MCF 10A (cell line): ENCODE data around the gene CATSPER2. TPM values are rescaled to one million over a fixed set of nuclear protein-coding genes. Genes with fewer than 3 reads are reported as not detected.
"Not testable (repeated sequence)": the region's sequence is repeated elsewhere in the genome, so short reads cannot be mapped to it uniquely, and the experiment has no call there.

ENCODE experiments used
- Bru-seq: library from RNA; stranded (reverse); fragments of 400-500 nt; gene quantifications from one replicate; lab custom pipeline; 2021; lab: Mats Ljungman, UMichigan
- BruChase-seq, 2 experiments: library from RNA; stranded (reverse); fragments of 400-500 nt; gene quantifications; one replicate each; lab custom pipeline; 2021; lab: Mats Ljungman, UMichigan
- BruUV-seq: library from RNA; stranded (reverse); fragments of 400-500 nt; replicated peaks from 2 replicates; lab custom pipeline; 2021; lab: Mats Ljungman, UMichigan
- CTCF ChIA-PET: fragments of 300-600 bp; sonication (Branson Sonifier 250); formaldehyde crosslinking; extraction: SDS; loops from one replicate; lab custom pipeline; 2021; ENCODE audit warnings: antibody characterized with exemption, inconsistent platforms; lab: Yijun Ruan, JAX
- POLR2A ChIA-PET: fragments of 300-600, 350-650 bp; sonication (Branson Sonifier 250); formaldehyde crosslinking; extraction: SDS; loops from one replicate; lab custom pipeline; 2020; ENCODE audit warnings: antibody characterized with exemption, inconsistent platforms; lab: Yijun Ruan, JAX
- DNase-seq: peaks from one replicate; pipeline ENCODE4 v3.0.0-alpha.2; 2018; ENCODE audit not compliant: unreplicated experiment
- H3K27ac Mint-ChIP-seq: one replicate; pipeline ENCODE4 v1.8.0; 2022; ENCODE audit warnings: mild to moderate bottlenecking, low read depth, mixed read lengths; ENCODE audit not compliant: unreplicated experiment
- H3K27me3 Mint-ChIP-seq: one replicate; pipeline ENCODE4 v1.8.0; 2022; ENCODE audit warnings: mixed read lengths; ENCODE audit not compliant: insufficient read depth, unreplicated experiment
- H3K36me3 Mint-ChIP-seq: one replicate; pipeline ENCODE4 v1.8.0; 2022; ENCODE audit warnings: mild to moderate bottlenecking, moderate library complexity, mixed read lengths; ENCODE audit not compliant: insufficient read depth, unreplicated experiment
- H3K4me1 Mint-ChIP-seq: one replicate; pipeline ENCODE4 v1.8.0; 2022; ENCODE audit warnings: mixed read lengths; ENCODE audit not compliant: insufficient read depth, unreplicated experiment
- H3K4me3 Mint-ChIP-seq: one replicate; pipeline ENCODE4 v1.8.0; 2022; ENCODE audit warnings: mild to moderate bottlenecking, moderate library complexity, mixed read lengths; ENCODE audit not compliant: unreplicated experiment
- H3K9me3 Mint-ChIP-seq: one replicate; pipeline ENCODE4 v1.8.0; 2022; ENCODE audit warnings: mixed read lengths; ENCODE audit not compliant: unreplicated experiment
- intact Hi-C: fragments of 100-400 bp; cut with micrococcal nuclease; formaldehyde crosslinking; loops from 2 replicates; pipeline ENCODE4 v1.14.1; 2022
- long read RNA-seq: library from polyadenylated mRNA; stranded (forward); transcript quantifications from one replicate; pipeline ENCODE4 v2.0.0, GENCODE V29; 2022
- total RNA-seq: library from RNA; stranded (reverse); gene quantifications from 2 replicates; pipeline ENCODE4 v1.2.3, GENCODE V29; 2022
- TF ChIP-seq, protein P1 (sequence below): fragments of 200-600 bp; IDR thresholded peaks from one replicate; pipeline ENCODE4 v1.8.0; 2022; ENCODE audit warnings: antibody characterized with exemption, mild to moderate bottlenecking; ENCODE audit not compliant: unreplicated experiment

CATSPER2 gene
- 7.0 and 7.5 TPM in 2 replicates for total RNA-seq
- Bru-seq, nascent RNA, result percentile 73 among the genes with signal in this experiment
- BruChase-seq, experiment 1, labeled RNA remaining after a 6-hour chase, result percentile 82 among the genes with signal in this experiment
- BruChase-seq, experiment 2, labeled RNA remaining after a 2-hour chase, result percentile 79 among the genes with signal in this experiment
- long read RNA-seq, result 0 reads

- Mint-ChIP-seq H3K9me3 (no peaks in the 10 kb centered on the region), H3K27me3 (no peaks in the 10 kb centered on the region), H3K4me1 (no peaks in the 10 kb centered on the region), H3K36me3 (peaks cover 18% of the 10 kb centered on the region), H3K4me3 (no peak within 1 kb of the TSS), H3K27ac (no peak within 1 kb of the TSS)
- intact Hi-C loops, result no loop called here
- no TSS peak for BruUV-seq
- ChIA-PET POLR2A (no interaction called here), CTCF (no interaction called here)
- TF ChIP-seq, protein P1, sequence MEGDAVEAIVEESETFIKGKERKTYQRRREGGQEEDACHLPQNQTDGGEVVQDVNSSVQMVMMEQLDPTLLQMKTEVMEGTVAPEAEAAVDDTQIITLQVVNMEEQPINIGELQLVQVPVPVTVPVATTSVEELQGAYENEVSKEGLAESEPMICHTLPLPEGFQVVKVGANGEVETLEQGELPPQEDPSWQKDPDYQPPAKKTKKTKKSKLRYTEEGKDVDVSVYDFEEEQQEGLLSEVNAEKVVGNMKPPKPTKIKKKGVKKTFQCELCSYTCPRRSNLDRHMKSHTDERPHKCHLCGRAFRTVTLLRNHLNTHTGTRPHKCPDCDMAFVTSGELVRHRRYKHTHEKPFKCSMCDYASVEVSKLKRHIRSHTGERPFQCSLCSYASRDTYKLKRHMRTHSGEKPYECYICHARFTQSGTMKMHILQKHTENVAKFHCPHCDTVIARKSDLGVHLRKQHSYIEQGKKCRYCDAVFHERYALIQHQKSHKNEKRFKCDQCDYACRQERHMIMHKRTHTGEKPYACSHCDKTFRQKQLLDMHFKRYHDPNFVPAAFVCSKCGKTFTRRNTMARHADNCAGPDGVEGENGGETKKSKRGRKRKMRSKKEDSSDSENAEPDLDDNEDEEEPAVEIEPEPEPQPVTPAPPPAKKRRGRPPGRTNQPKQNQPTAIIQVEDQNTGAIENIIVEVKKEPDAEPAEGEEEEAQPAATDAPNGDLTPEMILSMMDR, result no peak
- DNase-seq, result no peak
These were observed at the start of gene CATSPER2 for GRCh38 chr15:43648649-43649429. TSS of gene CATSPER2 (minus strand) at chr15:43648844. CDS start at chr15:43648061, 783 bp downstream.

DNA sequence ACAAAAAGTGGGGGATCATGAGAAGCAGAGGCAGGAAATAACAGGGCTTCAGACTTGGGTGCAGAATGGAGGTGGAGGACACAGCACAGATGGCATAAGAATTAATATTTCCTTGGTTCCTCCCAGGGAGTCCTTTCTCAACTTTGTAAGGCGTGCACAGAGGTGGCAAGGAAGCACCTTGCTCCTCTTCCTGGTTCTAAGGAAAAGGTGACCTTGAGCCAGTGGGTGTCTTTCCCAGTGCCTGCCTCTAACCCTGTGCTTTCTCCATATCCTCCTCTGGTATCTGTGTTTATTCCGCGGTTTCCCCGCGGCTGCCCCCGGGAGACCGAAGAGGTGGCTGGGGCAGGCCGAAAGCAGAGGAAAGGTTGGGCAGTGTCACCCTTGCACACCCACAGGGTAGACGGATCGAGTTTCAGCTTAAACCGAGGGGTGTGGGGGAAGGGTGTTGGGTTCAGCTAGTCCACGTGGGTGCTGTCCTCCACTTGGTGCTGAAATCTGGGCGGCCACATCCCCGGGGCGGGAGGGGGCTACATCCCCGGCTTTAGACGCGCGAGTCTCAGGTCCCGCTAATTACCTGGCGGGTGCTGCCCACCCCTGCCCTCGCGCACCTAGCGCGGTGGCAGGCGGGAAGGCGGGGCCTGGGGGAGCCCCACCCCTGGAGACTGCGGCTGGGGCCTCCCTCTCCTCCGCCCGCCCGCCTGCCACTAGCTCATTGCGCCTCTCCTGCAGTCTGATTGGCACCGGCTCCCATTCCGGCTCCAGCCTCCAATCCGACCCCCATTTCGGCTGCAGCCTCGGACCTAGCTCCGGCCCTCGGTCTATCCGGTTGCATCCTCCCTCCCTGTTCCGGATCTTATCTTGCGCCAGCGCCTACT lies 44.7 kb upstream of the CATSPER2 start, which contains the start of gene CKMT1A:
TSS of gene CKMT1A (plus strand) at position 712 of the 875 bp plus-strand sequence. CDS start 192 bp downstream, outside the sequence.
- intact Hi-C loops, result not testable (repeated sequence)

GRCh38 chr15:43692679-43693078 lies 44.0 kb upstream of the CATSPER2 start:
- H3K4me3 Mint-ChIP-seq, CTCF ChIA-PET, H3K9me3 Mint-ChIP-seq, H3K27ac Mint-ChIP-seq, BruUV-seq, H3K27me3 Mint-ChIP-seq, H3K36me3 Mint-ChIP-seq, DNase-seq, intact Hi-C loops, H3K4me1 Mint-ChIP-seq, POLR2A ChIA-PET: not testable (repeated sequence)

More for the DNA sequence above, 44.7 kb upstream of the CATSPER2 start, which contains the start of gene CKMT1A:
- POLR2A ChIA-PET, H3K9me3 Mint-ChIP-seq, DNase-seq, H3K4me1 Mint-ChIP-seq, H3K27me3 Mint-ChIP-seq, BruUV-seq, CTCF ChIA-PET, H3K27ac Mint-ChIP-seq, H3K4me3 Mint-ChIP-seq: not testable (repeated sequence)
- H3K36me3 Mint-ChIP-seq, result peaks cover 11% of the 10 kb centered on the region

- DNase-seq, H3K36me3 Mint-ChIP-seq, H3K9me3 Mint-ChIP-seq, intact Hi-C loops, CTCF ChIA-PET, POLR2A ChIA-PET, H3K27me3 Mint-ChIP-seq, BruUV-seq, H3K4me3 Mint-ChIP-seq, H3K27ac Mint-ChIP-seq, H3K4me1 Mint-ChIP-seq: not testable (repeated sequence)
These were observed 41.1 kb upstream of the CATSPER2 start for GRCh38 chr15:43689604-43690301.

- intact Hi-C loops, H3K9me3 Mint-ChIP-seq, H3K4me3 Mint-ChIP-seq, H3K36me3 Mint-ChIP-seq, H3K27ac Mint-ChIP-seq, POLR2A ChIA-PET, BruUV-seq, H3K27me3 Mint-ChIP-seq, H3K4me1 Mint-ChIP-seq, DNase-seq, CTCF ChIA-PET: not testable (repeated sequence)
These were observed 25.5 kb upstream of the CATSPER2 start for GRCh38 chr15:43674175-43674574.

DNA sequence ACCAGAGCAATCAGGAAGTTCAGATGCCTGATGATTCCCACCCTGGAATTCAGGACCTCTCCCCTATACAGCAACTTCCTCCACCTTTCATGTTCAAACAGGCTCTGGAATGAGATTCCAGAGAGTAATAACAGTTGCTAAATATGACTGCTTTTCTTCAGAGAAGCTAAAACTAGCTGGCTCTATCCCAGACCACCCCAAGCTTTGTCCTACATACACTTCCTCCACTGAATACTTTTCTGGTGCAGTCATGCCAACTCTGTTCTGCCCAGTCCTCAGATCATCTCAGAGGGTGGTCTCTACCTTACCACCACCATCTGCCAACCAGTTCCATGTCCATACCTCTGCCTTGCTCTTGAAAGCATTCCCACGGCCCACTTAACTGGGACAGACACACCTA lies 17.5 kb upstream of the CATSPER2 start:
- H3K4me3 Mint-ChIP-seq, H3K27ac Mint-ChIP-seq, intact Hi-C loops, H3K9me3 Mint-ChIP-seq, BruUV-seq, CTCF ChIA-PET, DNase-seq, POLR2A ChIA-PET, H3K4me1 Mint-ChIP-seq, H3K36me3 Mint-ChIP-seq, H3K27me3 Mint-ChIP-seq: not testable (repeated sequence)

GRCh38 chr15:43663333-43663732 lies 14.7 kb upstream of the CATSPER2 start:
- POLR2A ChIA-PET, H3K9me3 Mint-ChIP-seq, H3K27me3 Mint-ChIP-seq, H3K27ac Mint-ChIP-seq, CTCF ChIA-PET, DNase-seq, intact Hi-C loops, H3K4me3 Mint-ChIP-seq, BruUV-seq, H3K4me1 Mint-ChIP-seq, H3K36me3 Mint-ChIP-seq: not testable (repeated sequence)
